ENCODE results near the gene SCN10A.

Gene SCN10A

GRCh38 chr3:38649500-38650247, 166.3 kb downstream of the SCN10A start, which contains the start of gene SCN5A:
SCN5A (minus strand) TSS chr3:38649687; CDS start chr3:38633307, 16,380 bp downstream.
- no peak for DNase-seq

GRCh38 chr3:38648659-38649499, 167.1 kb downstream of the SCN10A start:
- DNase-seq, result no peak

- DNase-seq, result no peak
Measured at GRCh38 chr3:38648024-38648658, 167.9 kb downstream of the SCN10A start.

- DNase-seq, result no peak
Measured at GRCh38 chr3:38647217-38647970, 168.6 kb downstream of the SCN10A start.

All from NCI-H1417 treated with DMSO at 0.1 percent for 48 hours (cell line).